ENCODE results near the gene BRMS1L. TPM values are rescaled to one million over a fixed set of nuclear protein-coding genes. Genes with fewer than 3 reads are reported as not detected.
A peak's percentile ranks its signal among the peaks of the same experiment; 100 is the strongest.
"Not testable (repeated sequence)": the region's sequence is repeated elsewhere in the genome, so short reads cannot be mapped to it uniquely, and the experiment has no call there.

Gene BRMS1L
- 1 to 10 TPM; 4.3 to 5.5 TPM for total RNA-seq

DNA sequence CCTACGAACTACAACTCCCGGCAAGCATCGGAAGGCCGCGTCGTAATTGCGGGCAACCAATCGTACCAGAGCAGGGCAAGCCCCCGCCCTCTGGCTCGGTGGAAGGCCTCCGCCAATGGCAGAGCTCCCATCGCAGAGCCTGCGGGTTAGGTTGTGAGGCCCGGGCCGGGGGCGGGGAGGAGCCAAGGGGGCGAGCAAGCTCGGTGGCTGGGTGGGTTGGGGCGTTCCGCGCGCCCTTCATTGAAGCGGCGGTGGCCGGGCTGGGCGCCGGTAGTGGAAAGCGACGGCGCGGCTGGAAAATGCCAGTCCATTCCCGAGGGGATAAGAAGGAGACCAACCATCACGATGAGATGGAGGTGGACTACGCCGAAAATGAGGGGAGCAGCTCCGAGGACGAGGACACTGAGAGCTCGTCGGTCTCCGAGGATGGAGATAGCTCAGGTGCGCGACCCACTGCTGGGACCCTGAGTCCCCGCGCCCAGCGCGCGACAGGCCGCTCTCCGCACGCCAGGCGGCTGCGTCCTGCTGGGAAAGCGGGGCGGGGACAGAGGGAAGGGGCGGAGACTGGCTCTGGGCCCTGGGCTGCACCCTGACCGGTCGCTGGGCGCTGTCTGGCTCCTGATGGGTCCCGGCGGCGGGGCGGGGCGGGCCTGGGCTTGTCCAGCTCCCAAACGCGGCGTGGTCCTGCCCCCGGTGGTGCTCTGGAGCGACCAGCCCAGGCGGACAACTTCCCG, at the start of gene BRMS1L:
Gene BRMS1L, plus strand, starts transcription at position 121 of the 734 bp plus-strand sequence. Its CDS starts 179 bp downstream, at position 300.
- DNase-seq (peak; percentile 99), ATAC-seq (peak; percentile 98)
- no peak for TF ChIP-seq CTCF (IDR thresholded peaks at IDR 0.05)
- Mint-ChIP-seq H3K27me3 (no peaks in the 10 kb centered on the region), H3K4me3 (peak within 1 kb of the TSS; percentile 80), H3K4me1 (ENCODE audit: low read depth) (peaks cover 21% of the 10 kb centered on the region), H3K36me3 (ENCODE audit: low read depth) (peaks cover 3% of the 10 kb centered on the region), H3K9me3 (no peaks in the 10 kb centered on the region), H3K27ac (peak within 1 kb of the TSS; percentile 76)
- ChIA-PET CTCF (interaction anchor here (0.9 to 2.5 kb wide), 7 partner anchors 8 to 405 kb away, joined by 3 to 12 read pairs (median 4); no protein-coding TSS in a partner anchor), POLR2A (interaction anchor here (0.9 to 1.2 kb wide), 3 partner anchors 9 to 491 kb away, joined by 3 to 6 read pairs (median 3); no protein-coding TSS in a partner anchor)
- intact Hi-C loops (cut with micrococcal nuclease) = no loop called here

GRCh38 chr14:35776823-35777222, 49.3 kb upstream of the BRMS1L start:
- ChIA-PET POLR2A (interaction anchor here (2.0 kb wide), 1 partner anchor 9 kb away, joined by 5 read pairs; no protein-coding TSS in a partner anchor), CTCF (interaction anchor here (0.6 to 2.3 kb wide), 4 partner anchors 9 to 337 kb away, joined by 3 to 5 read pairs (median 4); no protein-coding TSS in a partner anchor)
- Mint-ChIP-seq H3K9me3 (peaks cover 12% of the 10 kb centered on the region), H3K36me3 (ENCODE audit: low read depth) (peaks cover 11% of the 10 kb centered on the region), H3K27me3 (no peaks in the 10 kb centered on the region), H3K4me3 (no peak overlapping the region), H3K27ac (no peak overlapping the region), H3K4me1 (ENCODE audit: low read depth) (peaks cover 2% of the 10 kb centered on the region)
- no peak for TF ChIP-seq CTCF (IDR thresholded peaks at IDR 0.05)
- DNase-seq (no peak), ATAC-seq (no peak)
- intact Hi-C loops (cut with micrococcal nuclease) = no loop called here

- ATAC-seq; H3K27me3 Mint-ChIP-seq; H3K27ac Mint-ChIP-seq; H3K4me1 Mint-ChIP-seq (ENCODE audit: low read depth); H3K4me3 Mint-ChIP-seq; POLR2A ChIA-PET; DNase-seq; intact Hi-C loops (cut with micrococcal nuclease): not testable (repeated sequence)
- CTCF ChIA-PET = interaction anchor here (0.6 to 1.3 kb wide), 2 partner anchors 8 to 338 kb away, joined by 3 read pairs; no protein-coding TSS in a partner anchor
- Mint-ChIP-seq H3K36me3 (ENCODE audit: low read depth) (peaks cover 11% of the 10 kb centered on the region), H3K9me3 (peaks cover 12% of the 10 kb centered on the region)
These were observed 48.6 kb upstream of the BRMS1L start for GRCh38 chr14:35777550-35777949.

DNA sequence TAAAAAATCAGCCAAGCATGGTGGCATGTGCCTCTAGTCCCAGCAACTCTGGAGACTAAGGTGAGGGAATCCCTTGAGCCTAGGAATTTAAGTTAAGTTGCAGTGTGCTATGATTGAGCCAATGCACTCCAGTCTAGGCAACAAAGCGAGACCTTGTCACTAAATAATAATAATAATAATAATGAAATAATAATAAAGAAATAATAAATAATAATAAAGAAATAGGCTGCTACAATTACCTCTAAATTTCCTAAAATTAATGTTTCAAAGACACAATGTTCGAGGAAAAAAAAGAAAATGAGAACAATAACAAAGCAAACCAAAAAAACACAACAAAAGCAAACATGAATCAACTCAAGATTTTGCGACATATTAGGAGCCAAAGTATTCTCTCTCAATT, 46.8 kb upstream of the BRMS1L start:
- DNase-seq (no peak), ATAC-seq (no peak)
- no peaks in the 10 kb centered on the region for H3K27me3 Mint-ChIP-seq
- ChIA-PET POLR2A (no interaction called here), CTCF (no interaction called here)
- H3K4me3 Mint-ChIP-seq = no peak overlapping the region
- H3K36me3 Mint-ChIP-seq (ENCODE audit: low read depth) = peaks cover 11% of the 10 kb centered on the region
- no peak for TF ChIP-seq CTCF (IDR thresholded peaks at IDR 0.05)
- peaks cover 12% of the 10 kb centered on the region for H3K9me3 Mint-ChIP-seq
- peaks cover 8% of the 10 kb centered on the region for H3K4me1 Mint-ChIP-seq (ENCODE audit: low read depth)
- intact Hi-C loops (cut with micrococcal nuclease) = no loop called here
- H3K27ac Mint-ChIP-seq = no peak overlapping the region

GRCh38 chr14:35783699-35784098, 42.4 kb upstream of the BRMS1L start:
- Mint-ChIP-seq H3K9me3 (peaks cover 12% of the 10 kb centered on the region), H3K4me3 (no peak overlapping the region), H3K36me3 (ENCODE audit: low read depth) (peaks cover 19% of the 10 kb centered on the region), H3K27me3 (no peaks in the 10 kb centered on the region), H3K27ac (no peak overlapping the region), H3K4me1 (ENCODE audit: low read depth) (peaks cover 22% of the 10 kb centered on the region)
- DNase-seq = no peak
- intact Hi-C loops (cut with micrococcal nuclease) = no loop called here
- ChIA-PET POLR2A (no interaction called here), CTCF (interaction anchor here (1.4 kb wide), 1 partner anchor 13 kb away, joined by 3 read pairs; no protein-coding TSS in a partner anchor)
- ATAC-seq = no peak
- no peak for TF ChIP-seq CTCF (IDR thresholded peaks at IDR 0.05)

Data from activated CD8-positive, alpha-beta T cell treated with anti-CD3 and anti-CD28 coated beads for 36 hours (primary cell).